ENCODE results near the gene RACK1.

GRCh38 chr5:181243564-181244343 is at the start of gene RACK1:
- peak; percentile 15; the same call in 1 of the 2 replicates for TF ChIP-seq SIN3A (IDR thresholded peaks at IDR 0.05; ENCODE audit: borderline replicate concordance, low read depth, low read length)
- TF ChIP-seq, protein P1, sequence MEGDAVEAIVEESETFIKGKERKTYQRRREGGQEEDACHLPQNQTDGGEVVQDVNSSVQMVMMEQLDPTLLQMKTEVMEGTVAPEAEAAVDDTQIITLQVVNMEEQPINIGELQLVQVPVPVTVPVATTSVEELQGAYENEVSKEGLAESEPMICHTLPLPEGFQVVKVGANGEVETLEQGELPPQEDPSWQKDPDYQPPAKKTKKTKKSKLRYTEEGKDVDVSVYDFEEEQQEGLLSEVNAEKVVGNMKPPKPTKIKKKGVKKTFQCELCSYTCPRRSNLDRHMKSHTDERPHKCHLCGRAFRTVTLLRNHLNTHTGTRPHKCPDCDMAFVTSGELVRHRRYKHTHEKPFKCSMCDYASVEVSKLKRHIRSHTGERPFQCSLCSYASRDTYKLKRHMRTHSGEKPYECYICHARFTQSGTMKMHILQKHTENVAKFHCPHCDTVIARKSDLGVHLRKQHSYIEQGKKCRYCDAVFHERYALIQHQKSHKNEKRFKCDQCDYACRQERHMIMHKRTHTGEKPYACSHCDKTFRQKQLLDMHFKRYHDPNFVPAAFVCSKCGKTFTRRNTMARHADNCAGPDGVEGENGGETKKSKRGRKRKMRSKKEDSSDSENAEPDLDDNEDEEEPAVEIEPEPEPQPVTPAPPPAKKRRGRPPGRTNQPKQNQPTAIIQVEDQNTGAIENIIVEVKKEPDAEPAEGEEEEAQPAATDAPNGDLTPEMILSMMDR (IDR thresholded peaks at IDR 0.05) = no peak
- TF ChIP-seq RXRA (IDR thresholded peaks at IDR 0.05; ENCODE audit: borderline replicate concordance, low read depth) = no peak
- no peak for TF ChIP-seq EZH2phosphoT487 (IDR thresholded peaks at IDR 0.05; ENCODE audit: borderline replicate concordance, low read depth)
- peak; percentile 100 for TF ChIP-seq TAF1 (IDR thresholded peaks at IDR 0.05; ENCODE audit: borderline replicate concordance, low read depth, low read length)
- peak; percentile 99 for TF ChIP-seq POLR2AphosphoS5 (IDR thresholded peaks at IDR 0.05; ENCODE audit: low read depth, low read length)
- TF ChIP-seq TEAD4 (IDR thresholded peaks at IDR 0.05; ENCODE audit: borderline replicate concordance, insufficient read depth) = peak; percentile 51; the same call in 1 of the 2 replicates
- peak in 1 of 2 experiments; percentile 3; a peak in 1 of 4 replicates for TF ChIP-seq EP300 (IDR thresholded peaks at IDR 0.05; ENCODE audit: borderline replicate concordance in 1 of 2, low read depth in 1 of 2, low read length in 1 of 2)
- TF ChIP-seq, protein P2, sequence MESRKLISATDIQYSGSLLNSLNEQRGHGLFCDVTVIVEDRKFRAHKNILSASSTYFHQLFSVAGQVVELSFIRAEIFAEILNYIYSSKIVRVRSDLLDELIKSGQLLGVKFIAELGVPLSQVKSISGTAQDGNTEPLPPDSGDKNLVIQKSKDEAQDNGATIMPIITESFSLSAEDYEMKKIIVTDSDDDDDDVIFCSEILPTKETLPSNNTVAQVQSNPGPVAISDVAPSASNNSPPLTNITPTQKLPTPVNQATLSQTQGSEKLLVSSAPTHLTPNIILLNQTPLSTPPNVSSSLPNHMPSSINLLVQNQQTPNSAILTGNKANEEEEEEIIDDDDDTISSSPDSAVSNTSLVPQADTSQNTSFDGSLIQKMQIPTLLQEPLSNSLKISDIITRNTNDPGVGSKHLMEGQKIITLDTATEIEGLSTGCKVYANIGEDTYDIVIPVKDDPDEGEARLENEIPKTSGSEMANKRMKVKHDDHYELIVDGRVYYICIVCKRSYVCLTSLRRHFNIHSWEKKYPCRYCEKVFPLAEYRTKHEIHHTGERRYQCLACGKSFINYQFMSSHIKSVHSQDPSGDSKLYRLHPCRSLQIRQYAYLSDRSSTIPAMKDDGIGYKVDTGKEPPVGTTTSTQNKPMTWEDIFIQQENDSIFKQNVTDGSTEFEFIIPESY (IDR thresholded peaks at IDR 0.05; ENCODE audit: borderline replicate concordance, low read depth) = 0 out of 2 replicates have a peak, but pooled peaks have one; percentile 21
- TF ChIP-seq MEF2A (IDR thresholded peaks at IDR 0.05; ENCODE audit: borderline replicate concordance, low read depth) = no peak
